ENCODE data around the gene ELFN2. TPM values are rescaled to one million over a fixed set of nuclear protein-coding genes. Genes with fewer than 3 reads are reported as not detected.

Gene ELFN2
- polyA plus RNA-seq, 3 donors, result 0.01 TPM; not detected in 2

DNA sequence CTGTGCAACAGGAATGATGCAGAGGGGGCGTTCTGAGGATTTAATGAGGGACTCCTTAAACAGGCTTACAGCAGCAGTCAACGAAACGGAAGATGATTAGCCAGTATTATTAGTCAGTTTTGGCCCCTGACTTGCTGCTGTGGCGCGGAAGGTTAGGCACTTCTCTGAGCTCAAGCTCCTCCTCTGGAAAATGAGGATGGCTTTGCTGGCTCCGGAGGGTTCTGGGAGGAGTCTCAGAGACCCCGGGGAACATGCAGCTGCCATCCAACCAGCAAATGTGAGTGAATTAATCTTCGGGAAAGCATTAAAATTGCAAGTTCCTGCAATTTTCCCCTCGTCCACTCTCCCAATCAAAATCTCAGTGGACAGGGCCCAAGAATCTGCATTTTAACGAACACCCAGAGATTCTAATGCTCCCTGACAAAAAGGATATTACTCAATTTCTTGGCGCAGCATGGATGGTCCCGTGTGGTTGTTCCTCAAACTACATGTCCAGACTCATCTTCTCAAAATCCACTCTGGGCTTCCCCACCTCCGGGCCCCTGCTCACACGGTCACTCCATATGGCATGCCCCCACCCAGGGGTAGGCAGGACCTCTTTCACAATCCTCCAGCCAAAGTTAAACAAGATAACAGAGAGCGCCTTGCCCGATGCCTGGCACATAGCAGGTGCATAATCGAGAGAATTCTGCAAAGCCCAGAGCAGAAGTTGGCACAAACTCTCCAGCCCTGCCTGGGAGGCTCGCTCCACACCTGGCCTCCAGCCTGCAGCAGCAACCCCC is 6.4 kb downstream of the ELFN2 start:
- H3K4me1 ChIP-seq (ENCODE audit: control insufficient read depth in 1 of 2, insufficient read depth in 2 of 2, low read length in 2 of 2), result peaks cover 34 to 40% of the 10 kb centered on the region in 2 donors
- H3K9ac ChIP-seq (ENCODE audit: insufficient read depth, low read length, poor library complexity, severe bottlenecking), result peak overlapping the region; percentile 10
- 9% methylated on average over 15 of the region's 18 CpGs for whole genome bisulfite sequencing (ENCODE audit: insufficient coverage)
- H3K4me3 ChIP-seq (replicated peaks in 1 of 3; ENCODE audit: low read depth in 2 of 3, low read length in 3 of 3), result peak overlapping the region in 1 of 3 experiments; percentile 60
- peak overlapping the region; percentile 63 for H3K4me2 ChIP-seq (replicated peaks; ENCODE audit: extremely low read depth, low read length, poor library complexity, severe bottlenecking)
- peaks cover 74 to 87% (median 86%) of the 10 kb centered on the region in 3 donors for H3K27me3 Mint-ChIP-seq (ENCODE audit: low read depth in 3 of 3)
- H2AFZ ChIP-seq (ENCODE audit: insufficient read depth, low read depth, low read length, poor library complexity, severe bottlenecking), result no peak overlapping the region
- DNase-seq, result peak; percentile 66 to 89 (median 70)
- peaks cover 40% of the 10 kb centered on the region for H3K4me1 Mint-ChIP-seq
- intact Hi-C loops (cut with micrococcal nuclease), result no loop called here
- peaks cover 24 to 92% of the 10 kb centered on the region in 2 donors for H3K27me3 ChIP-seq (ENCODE audit: control insufficient read depth in 2 of 2, insufficient read depth in 2 of 2, low read length in 2 of 2)
- no peaks in the 10 kb centered on the region for H3K36me3 ChIP-seq (replicated peaks in 1 of 2; ENCODE audit: control insufficient read depth in 1 of 2, insufficient read depth in 2 of 2, low read length in 2 of 2)
- no peaks in the 10 kb centered on the region for H3K79me2 ChIP-seq (ENCODE audit: insufficient read depth, low read length)
- H4K20me1 ChIP-seq (ENCODE audit: insufficient read depth, low read length), result no peaks in the 10 kb centered on the region
- H3K27ac Mint-ChIP-seq, result peak overlapping the region in 6 of 7 donors; percentile 26 to 88 (median 58)
- H3K27ac ChIP-seq (ENCODE audit: low read depth in 1 of 2, low read length in 2 of 2), result no peak overlapping the region
- peaks cover 0 to 8% of the 10 kb centered on the region in 2 donors for H3K9me3 ChIP-seq (replicated peaks in 1 of 2; ENCODE audit: control insufficient read depth in 1 of 2, insufficient read depth in 1 of 2, low read length in 2 of 2)
- TF ChIP-seq, protein P1, sequence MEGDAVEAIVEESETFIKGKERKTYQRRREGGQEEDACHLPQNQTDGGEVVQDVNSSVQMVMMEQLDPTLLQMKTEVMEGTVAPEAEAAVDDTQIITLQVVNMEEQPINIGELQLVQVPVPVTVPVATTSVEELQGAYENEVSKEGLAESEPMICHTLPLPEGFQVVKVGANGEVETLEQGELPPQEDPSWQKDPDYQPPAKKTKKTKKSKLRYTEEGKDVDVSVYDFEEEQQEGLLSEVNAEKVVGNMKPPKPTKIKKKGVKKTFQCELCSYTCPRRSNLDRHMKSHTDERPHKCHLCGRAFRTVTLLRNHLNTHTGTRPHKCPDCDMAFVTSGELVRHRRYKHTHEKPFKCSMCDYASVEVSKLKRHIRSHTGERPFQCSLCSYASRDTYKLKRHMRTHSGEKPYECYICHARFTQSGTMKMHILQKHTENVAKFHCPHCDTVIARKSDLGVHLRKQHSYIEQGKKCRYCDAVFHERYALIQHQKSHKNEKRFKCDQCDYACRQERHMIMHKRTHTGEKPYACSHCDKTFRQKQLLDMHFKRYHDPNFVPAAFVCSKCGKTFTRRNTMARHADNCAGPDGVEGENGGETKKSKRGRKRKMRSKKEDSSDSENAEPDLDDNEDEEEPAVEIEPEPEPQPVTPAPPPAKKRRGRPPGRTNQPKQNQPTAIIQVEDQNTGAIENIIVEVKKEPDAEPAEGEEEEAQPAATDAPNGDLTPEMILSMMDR (IDR thresholded peaks at IDR 0.05), result peak; percentile 25
- H3K9me3 Mint-ChIP-seq, result peaks cover 0 to 20% (median 8%) of the 10 kb centered on the region in 7 donors
- H3K36me3 Mint-ChIP-seq, result peaks cover 14 to 16% of the 10 kb centered on the region in 2 donors
- H3K4me3 Mint-ChIP-seq, result peak overlapping the region; percentile 73 to 96

DNA sequence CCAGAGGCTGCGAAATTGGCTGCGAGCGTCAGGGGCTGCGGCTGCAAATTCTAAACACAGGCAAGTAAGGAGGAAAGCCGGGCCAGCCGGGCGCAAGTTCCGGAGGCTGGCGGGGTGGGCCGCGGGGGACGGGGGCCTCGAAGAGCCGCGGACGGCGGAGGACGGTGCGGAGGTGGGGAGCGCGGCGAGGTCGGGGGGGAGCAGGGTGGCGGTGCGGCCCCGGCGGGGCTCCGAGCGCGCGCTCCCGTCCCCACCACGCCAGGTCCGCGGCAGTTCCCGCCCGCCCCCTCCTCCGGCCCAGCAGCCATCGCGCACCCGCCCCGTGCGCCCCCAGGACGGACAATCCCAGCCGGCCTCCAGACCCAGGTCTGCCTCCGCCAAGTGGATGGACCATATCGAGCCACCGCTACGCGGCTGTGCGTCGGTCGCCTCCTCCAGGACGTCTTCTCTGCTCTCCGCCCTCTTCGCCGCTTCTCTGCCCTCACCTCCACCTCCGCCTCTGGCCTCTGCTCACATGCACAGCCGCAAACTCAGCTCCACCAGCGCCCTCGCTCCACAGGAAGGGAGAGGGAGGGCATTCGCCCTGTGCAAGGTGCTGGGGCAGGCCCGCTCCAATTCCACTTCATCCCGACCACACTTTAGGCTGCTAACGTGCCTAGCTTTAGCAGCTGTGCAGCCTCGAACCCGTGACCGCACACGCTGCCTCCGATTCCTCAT is 7.2 kb downstream of the ELFN2 start:
- H3K79me2 ChIP-seq (ENCODE audit: insufficient read depth, low read length), result no peaks in the 10 kb centered on the region
- H3K27me3 ChIP-seq (ENCODE audit: control insufficient read depth in 2 of 2, insufficient read depth in 2 of 2, low read length in 2 of 2), result peaks cover 20 to 90% of the 10 kb centered on the region in 2 donors
- H3K9me3 ChIP-seq (replicated peaks in 1 of 2; ENCODE audit: control insufficient read depth in 1 of 2, insufficient read depth in 1 of 2, low read length in 2 of 2), result peaks cover 0 to 8% of the 10 kb centered on the region in 2 donors
- H3K27me3 Mint-ChIP-seq (ENCODE audit: low read depth in 3 of 3), result peaks cover 74 to 86% (median 85%) of the 10 kb centered on the region in 3 donors
- H3K9me3 Mint-ChIP-seq, result peaks cover 0 to 19% (median 8%) of the 10 kb centered on the region in 7 donors
- peak overlapping the region; percentile 57 for H2AFZ ChIP-seq (ENCODE audit: insufficient read depth, low read depth, low read length, poor library complexity, severe bottlenecking)
- peak overlapping the region; percentile 10 for H3K9ac ChIP-seq (ENCODE audit: insufficient read depth, low read length, poor library complexity, severe bottlenecking)
- no peaks in the 10 kb centered on the region for H4K20me1 ChIP-seq (ENCODE audit: insufficient read depth, low read length)
- H3K4me1 ChIP-seq (ENCODE audit: control insufficient read depth in 1 of 2, insufficient read depth in 2 of 2, low read length in 2 of 2), result peaks cover 34 to 40% of the 10 kb centered on the region in 2 donors
- peak overlapping the region; percentile 63 for H3K4me2 ChIP-seq (replicated peaks; ENCODE audit: extremely low read depth, low read length, poor library complexity, severe bottlenecking)
- H3K27ac Mint-ChIP-seq, result peak overlapping the region in 5 of 7 donors; percentile 26 to 88 (median 62)
- H3K27ac ChIP-seq (ENCODE audit: low read depth in 1 of 2, low read length in 2 of 2), result no peak overlapping the region
- H3K4me3 Mint-ChIP-seq, result peak overlapping the region; percentile 73 to 96
- H3K36me3 Mint-ChIP-seq, result peaks cover 14% of the 10 kb centered on the region in 2 donors
- peaks cover 39% of the 10 kb centered on the region for H3K4me1 Mint-ChIP-seq
- TF ChIP-seq, protein P1 (IDR thresholded peaks at IDR 0.05), result no peak
- peak overlapping the region in 1 of 3 experiments; percentile 60 for H3K4me3 ChIP-seq (replicated peaks in 1 of 3; ENCODE audit: low read depth in 2 of 3, low read length in 3 of 3)
- DNase-seq, result no peak
- no peaks in the 10 kb centered on the region for H3K36me3 ChIP-seq (replicated peaks in 1 of 2; ENCODE audit: control insufficient read depth in 1 of 2, insufficient read depth in 2 of 2, low read length in 2 of 2)
- WGBS (ENCODE audit: insufficient coverage), result under 1% methylated on average over 64 of the region's 70 CpGs
- intact Hi-C loops (cut with micrococcal nuclease), result no loop called here
